ENCODE results near the gene PTPRK.

PTPRK gene

GRCh38 chr6:128172752-128173682 is 347.4 kb downstream of the PTPRK start:
- DNase-seq, result no peak

GRCh38 chr6:128172081-128172480 is 348.3 kb downstream of the PTPRK start:
- no peak for DNase-seq

GRCh38 chr6:128171182-128171581 is 349.2 kb downstream of the PTPRK start:
- DNase-seq, result no peak

- no peak for DNase-seq
These were observed 352.2 kb downstream of the PTPRK start for GRCh38 chr6:128168244-128168643.

- DNase-seq, result no peak
These were observed 352.8 kb downstream of the PTPRK start for GRCh38 chr6:128167552-128167951.

- DNase-seq, result no peak
These were observed 356.1 kb downstream of the PTPRK start for GRCh38 chr6:128164254-128164653.

GRCh38 chr6:128162423-128162822 is 358.0 kb downstream of the PTPRK start:
- no peak for DNase-seq

- no peak for DNase-seq
These were observed 358.6 kb downstream of the PTPRK start for GRCh38 chr6:128161839-128162238.

GRCh38 chr6:128161263-128161662 is 359.1 kb downstream of the PTPRK start:
- DNase-seq, result no peak

- no peak for DNase-seq
These were observed 361.9 kb downstream of the PTPRK start for GRCh38 chr6:128158496-128158895.

GRCh38 chr6:128156321-128157111 is 363.9 kb downstream of the PTPRK start:
- DNase-seq, result no peak

GRCh38 chr6:128155826-128156225 is 364.6 kb downstream of the PTPRK start:
- no peak for DNase-seq

GRCh38 chr6:128152551-128152950 is 367.8 kb downstream of the PTPRK start:
- no peak for DNase-seq

GRCh38 chr6:128150376-128150775 is 370.0 kb downstream of the PTPRK start:
- no peak for DNase-seq

- no peak for DNase-seq
These were observed 370.6 kb downstream of the PTPRK start for GRCh38 chr6:128149796-128150195.

- no peak for DNase-seq
These were observed 376.1 kb downstream of the PTPRK start for GRCh38 chr6:128144320-128144719.

GRCh38 chr6:128141932-128142331 is 378.5 kb downstream of the PTPRK start:
- no peak for DNase-seq

- peak; percentile 66 for DNase-seq
These were observed 380.9 kb downstream of the PTPRK start for GRCh38 chr6:128139519-128139918.

- no peak for DNase-seq
These were observed 381.7 kb downstream of the PTPRK start for GRCh38 chr6:128138694-128139093.

- no peak for DNase-seq
These were observed 385.1 kb downstream of the PTPRK start for GRCh38 chr6:128135325-128135724.

GRCh38 chr6:128131566-128131965 is 388.8 kb downstream of the PTPRK start:
- DNase-seq, result no peak

- DNase-seq, result no peak
These were observed 389.4 kb downstream of the PTPRK start for GRCh38 chr6:128131036-128131435.

GRCh38 chr6:128129679-128130078 is 390.7 kb downstream of the PTPRK start:
- DNase-seq, result no peak

GRCh38 chr6:128127650-128128049 is 392.7 kb downstream of the PTPRK start:
- DNase-seq, result no peak

All from DMS53 (cell line).